Mucosa of descending colon (tissue), 3 donors: ENCODE results near the gene CRACR2A. TPM values are rescaled to one million over a fixed set of nuclear protein-coding genes. Genes with fewer than 3 reads are reported as not detected.
A peak's percentile ranks its signal among the peaks of the same experiment; 100 is the strongest.

Experiments used
- ATAC-seq: fragments of 200-7000 bp; cut with Tn5 transposase; one replicate; pipeline ENCODE4 v1.9.1; 2020; ENCODE audit warnings: mild to moderate bottlenecking, moderate library complexity
- DNase-seq, 3 donors: peaks; one replicate each; pipeline ENCODE4 v3.0.0-alpha.2; 2020
- H3K36me3 ChIP-seq: fragments of 200-600 bp; one replicate; pipeline ENCODE4 v1.8.0; 2021; ENCODE audit warnings: low read depth, mild to moderate bottlenecking
- H3K4me1 ChIP-seq: fragments of 200-600 bp; one replicate; pipeline ENCODE4 v1.8.0; 2021; ENCODE audit warnings: low read depth, mild to moderate bottlenecking
- H3K4me3 ChIP-seq: fragments of 200-600 bp; one replicate; pipeline ENCODE4 v1.8.0; 2021; ENCODE audit warnings: mild to moderate bottlenecking
- H3K9me3 ChIP-seq: fragments of 200-600 bp; one replicate; pipeline ENCODE4 v1.8.0; 2021; ENCODE audit warnings: mild to moderate bottlenecking
- CTCF ChIP-seq: fragments of 200-600 bp; IDR thresholded peaks from one replicate; pipeline ENCODE4 v1.8.0; 2022; ENCODE audit warnings: antibody characterized with exemption, mild to moderate bottlenecking
- intact Hi-C, 2 donors: fragments of 100-400 bp; cut with DNase I in 1 of 2; cut with micrococcal nuclease in 1 of 2; formaldehyde crosslinking; loops; one replicate each; pipeline versions ENCODE4 v1.11.0 to v1.11.1; 2022; cut with DNase I, micrococcal nuclease
- total RNA-seq, 3 donors: library from RNA; stranded (reverse); fragmentation: NEBNext Ultra II Directional in 2 of 3; extraction: Animal tissue kit (Norgen Biotek cat#: 25700) in 2 of 3; gene quantifications; one replicate each; pipeline versions ENCODE4 v1.2.1 to v1.2.4, GENCODE V29; 2021 to 2023
- donor health status: DM: no; HTN: no; CAD: no; lungs with moderate emphysema.
- donor health status: DM: no; HTN: no; CAD: no.
- donor health status: DM: no; HTN: yes; CAD: no.

The CRACR2A gene
- total RNA-seq, 3 donors from 2014 or later, result 26.9 to 72.5 (median 69.7) TPM

- no peak for ATAC-seq
- DNase-seq, result no peak
- intact Hi-C loops, result no loop called here
- H3K4me3 ChIP-seq, result no peak overlapping the region
- no peak for TF ChIP-seq CTCF
- H3K36me3 ChIP-seq, result no peaks in the 10 kb centered on the region
- no peaks in the 10 kb centered on the region for H3K9me3 ChIP-seq
- no peaks in the 10 kb centered on the region for H3K4me1 ChIP-seq
Measured at GRCh38 chr12:3605692-3606091, 147.2 kb downstream of the CRACR2A start.

DNA sequence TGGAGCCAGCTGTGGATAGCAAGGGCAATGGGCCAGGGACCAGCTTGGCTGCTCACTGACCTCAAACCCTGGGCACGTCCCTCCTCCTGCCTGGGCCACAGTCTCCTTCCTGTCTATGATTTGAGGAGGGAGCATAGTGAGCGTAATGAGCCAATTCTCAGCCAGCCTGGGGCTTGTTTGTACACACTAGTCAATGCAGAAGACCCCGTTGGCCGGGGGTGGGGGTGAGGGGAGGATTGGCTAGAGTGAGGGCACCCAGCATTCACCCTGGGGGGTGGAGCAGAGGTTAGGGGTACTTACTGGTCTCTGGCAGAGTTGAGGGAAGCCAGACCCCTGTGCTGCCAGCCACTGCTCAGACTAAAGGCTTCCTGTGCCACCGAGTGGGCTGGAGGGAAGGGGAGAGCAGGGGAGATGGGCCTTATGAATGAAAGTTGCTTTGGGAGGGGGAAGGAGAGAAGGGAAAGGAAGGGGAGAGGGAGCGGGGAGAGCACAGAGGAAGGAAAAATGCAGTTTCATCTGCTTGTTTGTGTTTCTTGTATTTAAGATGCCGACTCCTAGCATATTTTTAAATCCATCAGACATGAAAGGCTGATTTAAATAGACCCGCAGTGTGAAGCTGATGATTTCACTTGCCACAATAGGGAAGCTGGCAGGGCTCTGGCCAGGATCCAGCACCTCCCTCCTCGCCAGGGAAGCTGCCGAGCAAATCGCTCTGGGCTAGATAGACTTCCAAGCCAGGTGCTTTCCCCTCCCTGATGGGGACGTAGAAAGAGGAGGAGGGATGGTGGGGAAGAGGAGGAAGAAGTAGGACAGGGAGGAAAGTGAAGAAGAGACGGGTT, 147.9 kb downstream of the CRACR2A start:
- TF ChIP-seq CTCF, result no peak
- Histone ChIP-seq H3K9me3 (no peaks in the 10 kb centered on the region), H3K36me3 (no peaks in the 10 kb centered on the region), H3K4me3 (no peak overlapping the region), H3K4me1 (no peaks in the 10 kb centered on the region)
- intact Hi-C loops, result no loop called here
- ATAC-seq, result peak; percentile 68
- DNase-seq, result peak in 2 of 3 donors; percentile 61 to 63

GRCh38 chr12:3604286-3604685, 148.6 kb downstream of the CRACR2A start:
- intact Hi-C loops, result no loop called here
- ATAC-seq, result no peak
- Histone ChIP-seq H3K9me3 (no peaks in the 10 kb centered on the region), H3K4me1 (no peaks in the 10 kb centered on the region), H3K36me3 (no peaks in the 10 kb centered on the region), H3K4me3 (no peak overlapping the region)
- no peak for DNase-seq
- no peak for TF ChIP-seq CTCF

GRCh38 chr12:3603576-3603975, 149.3 kb downstream of the CRACR2A start:
- intact Hi-C loops, result no loop called here
- Histone ChIP-seq H3K9me3 (no peaks in the 10 kb centered on the region), H3K4me3 (no peak overlapping the region), H3K36me3 (no peaks in the 10 kb centered on the region), H3K4me1 (no peaks in the 10 kb centered on the region)
- DNase-seq (no peak), ATAC-seq (no peak)
- no peak for TF ChIP-seq CTCF

GRCh38 chr12:3602488-3602887, 150.4 kb downstream of the CRACR2A start:
- no peak for ATAC-seq
- H3K9me3 ChIP-seq, result no peaks in the 10 kb centered on the region
- TF ChIP-seq CTCF, result no peak
- no peak for DNase-seq
- no peak overlapping the region for H3K4me3 ChIP-seq
- no peaks in the 10 kb centered on the region for H3K36me3 ChIP-seq
- no peaks in the 10 kb centered on the region for H3K4me1 ChIP-seq
- intact Hi-C loops, result no loop called here
